ENCODE results near the gene MT1E.

DNA sequence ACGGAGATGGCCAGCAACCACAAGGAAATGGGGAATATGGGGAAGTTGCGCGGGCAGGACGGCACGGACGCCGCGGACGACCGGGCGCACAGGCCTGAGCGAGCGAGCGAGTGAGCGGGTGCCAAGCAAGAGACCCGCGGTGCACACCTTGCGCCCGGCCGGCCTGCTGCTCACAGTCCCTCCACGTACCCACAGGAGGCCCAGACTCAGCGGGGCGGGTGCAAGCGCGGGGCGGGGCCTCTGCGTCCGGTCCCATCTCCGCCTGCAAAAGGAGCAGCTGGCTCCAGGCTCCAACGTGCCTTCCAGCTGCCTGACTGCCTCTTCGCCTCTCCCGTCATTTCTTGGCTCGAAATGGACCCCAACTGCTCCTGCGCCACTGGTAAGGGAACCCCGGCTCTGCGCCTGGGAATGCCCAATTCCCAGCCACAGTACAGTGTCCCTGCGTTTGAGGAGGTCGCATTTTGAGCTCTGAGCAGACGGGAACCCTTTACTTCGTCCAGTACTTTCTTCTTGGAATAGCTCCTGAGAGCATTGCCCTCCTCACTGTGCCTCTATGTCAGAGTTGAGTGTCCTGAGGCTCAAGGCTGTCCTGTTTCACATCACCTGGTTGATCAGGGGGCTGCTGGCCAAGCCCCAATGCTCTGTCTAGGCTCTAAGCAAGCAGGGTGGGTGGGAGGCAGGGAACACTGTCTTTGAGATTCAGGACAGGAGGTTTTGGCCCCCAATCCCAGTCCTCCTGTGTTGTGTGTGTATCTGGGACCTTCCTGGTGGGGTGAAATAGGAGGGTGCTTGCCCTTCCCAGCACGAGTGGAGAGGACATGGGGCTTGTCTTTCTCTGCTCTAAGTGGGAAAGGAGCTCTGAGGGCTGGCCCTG is 8.1 kb upstream of the MT1E start:
- TF ChIP-seq, protein P1, sequence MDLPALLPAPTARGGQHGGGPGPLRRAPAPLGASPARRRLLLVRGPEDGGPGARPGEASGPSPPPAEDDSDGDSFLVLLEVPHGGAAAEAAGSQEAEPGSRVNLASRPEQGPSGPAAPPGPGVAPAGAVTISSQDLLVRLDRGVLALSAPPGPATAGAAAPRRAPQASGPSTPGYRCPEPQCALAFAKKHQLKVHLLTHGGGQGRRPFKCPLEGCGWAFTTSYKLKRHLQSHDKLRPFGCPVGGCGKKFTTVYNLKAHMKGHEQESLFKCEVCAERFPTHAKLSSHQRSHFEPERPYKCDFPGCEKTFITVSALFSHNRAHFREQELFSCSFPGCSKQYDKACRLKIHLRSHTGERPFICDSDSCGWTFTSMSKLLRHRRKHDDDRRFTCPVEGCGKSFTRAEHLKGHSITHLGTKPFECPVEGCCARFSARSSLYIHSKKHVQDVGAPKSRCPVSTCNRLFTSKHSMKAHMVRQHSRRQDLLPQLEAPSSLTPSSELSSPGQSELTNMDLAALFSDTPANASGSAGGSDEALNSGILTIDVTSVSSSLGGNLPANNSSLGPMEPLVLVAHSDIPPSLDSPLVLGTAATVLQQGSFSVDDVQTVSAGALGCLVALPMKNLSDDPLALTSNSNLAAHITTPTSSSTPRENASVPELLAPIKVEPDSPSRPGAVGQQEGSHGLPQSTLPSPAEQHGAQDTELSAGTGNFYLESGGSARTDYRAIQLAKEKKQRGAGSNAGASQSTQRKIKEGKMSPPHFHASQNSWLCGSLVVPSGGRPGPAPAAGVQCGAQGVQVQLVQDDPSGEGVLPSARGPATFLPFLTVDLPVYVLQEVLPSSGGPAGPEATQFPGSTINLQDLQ (CRISPR knock-in tag; IDR thresholded peaks at IDR 0.05): no peak
- no peak for TF ChIP-seq SNAPC2 (CRISPR knock-in tag; IDR thresholded peaks at IDR 0.05)
- TF ChIP-seq, protein P2, sequence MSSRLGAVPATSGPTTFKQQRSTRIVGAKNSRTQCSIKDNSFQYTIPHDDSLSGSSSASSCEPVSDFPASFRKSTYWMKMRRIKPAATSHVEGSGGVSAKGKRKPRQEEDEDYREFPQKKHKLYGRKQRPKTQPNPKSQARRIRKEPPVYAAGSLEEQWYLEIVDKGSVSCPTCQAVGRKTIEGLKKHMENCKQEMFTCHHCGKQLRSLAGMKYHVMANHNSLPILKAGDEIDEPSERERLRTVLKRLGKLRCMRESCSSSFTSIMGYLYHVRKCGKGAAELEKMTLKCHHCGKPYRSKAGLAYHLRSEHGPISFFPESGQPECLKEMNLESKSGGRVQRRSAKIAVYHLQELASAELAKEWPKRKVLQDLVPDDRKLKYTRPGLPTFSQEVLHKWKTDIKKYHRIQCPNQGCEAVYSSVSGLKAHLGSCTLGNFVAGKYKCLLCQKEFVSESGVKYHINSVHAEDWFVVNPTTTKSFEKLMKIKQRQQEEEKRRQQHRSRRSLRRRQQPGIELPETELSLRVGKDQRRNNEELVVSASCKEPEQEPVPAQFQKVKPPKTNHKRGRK (CRISPR knock-in tag; IDR thresholded peaks at IDR 0.05): no peak
- no peak for TF ChIP-seq ELF4 (CRISPR knock-in tag; IDR thresholded peaks at IDR 0.05; ENCODE audit: borderline replicate concordance)
- no peak for TF ChIP-seq ZNF572 (CRISPR knock-in tag; IDR thresholded peaks at IDR 0.05)
- no peak for TF ChIP-seq POLR2A (IDR thresholded peaks at IDR 0.05; ENCODE audit: insufficient read depth in 1 of 2, low read depth in 2 of 2, low read length in 2 of 2)
- TF ChIP-seq, protein P3, sequence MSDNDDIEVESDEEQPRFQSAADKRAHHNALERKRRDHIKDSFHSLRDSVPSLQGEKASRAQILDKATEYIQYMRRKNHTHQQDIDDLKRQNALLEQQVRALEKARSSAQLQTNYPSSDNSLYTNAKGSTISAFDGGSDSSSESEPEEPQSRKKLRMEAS (IDR thresholded peaks at IDR 0.05): no peak
- no peak for TF ChIP-seq ZNF468 (CRISPR knock-in tag; IDR thresholded peaks at IDR 0.05)
- no peak for TF ChIP-seq ZZZ3 (CRISPR knock-in tag; IDR thresholded peaks at IDR 0.05; ENCODE audit: borderline replicate concordance)
- no peak for TF ChIP-seq MTA3 (CRISPR knock-in tag; IDR thresholded peaks at IDR 0.05)
- TF ChIP-seq, protein P4, sequence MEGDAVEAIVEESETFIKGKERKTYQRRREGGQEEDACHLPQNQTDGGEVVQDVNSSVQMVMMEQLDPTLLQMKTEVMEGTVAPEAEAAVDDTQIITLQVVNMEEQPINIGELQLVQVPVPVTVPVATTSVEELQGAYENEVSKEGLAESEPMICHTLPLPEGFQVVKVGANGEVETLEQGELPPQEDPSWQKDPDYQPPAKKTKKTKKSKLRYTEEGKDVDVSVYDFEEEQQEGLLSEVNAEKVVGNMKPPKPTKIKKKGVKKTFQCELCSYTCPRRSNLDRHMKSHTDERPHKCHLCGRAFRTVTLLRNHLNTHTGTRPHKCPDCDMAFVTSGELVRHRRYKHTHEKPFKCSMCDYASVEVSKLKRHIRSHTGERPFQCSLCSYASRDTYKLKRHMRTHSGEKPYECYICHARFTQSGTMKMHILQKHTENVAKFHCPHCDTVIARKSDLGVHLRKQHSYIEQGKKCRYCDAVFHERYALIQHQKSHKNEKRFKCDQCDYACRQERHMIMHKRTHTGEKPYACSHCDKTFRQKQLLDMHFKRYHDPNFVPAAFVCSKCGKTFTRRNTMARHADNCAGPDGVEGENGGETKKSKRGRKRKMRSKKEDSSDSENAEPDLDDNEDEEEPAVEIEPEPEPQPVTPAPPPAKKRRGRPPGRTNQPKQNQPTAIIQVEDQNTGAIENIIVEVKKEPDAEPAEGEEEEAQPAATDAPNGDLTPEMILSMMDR (CRISPR knock-in tag; IDR thresholded peaks at IDR 0.05): no peak

All from HepG2 (cell line).